ENCODE results near the gene CSNK2B. TPM values are rescaled to one million over a fixed set of nuclear protein-coding genes. Genes with fewer than 3 reads are reported as not detected.
A peak's percentile ranks its signal among the peaks of the same experiment; 100 is the strongest.

Gene CSNK2B
- total RNA-seq, 2 donors from 2014 or later = 208 to 209 TPM

DNA sequence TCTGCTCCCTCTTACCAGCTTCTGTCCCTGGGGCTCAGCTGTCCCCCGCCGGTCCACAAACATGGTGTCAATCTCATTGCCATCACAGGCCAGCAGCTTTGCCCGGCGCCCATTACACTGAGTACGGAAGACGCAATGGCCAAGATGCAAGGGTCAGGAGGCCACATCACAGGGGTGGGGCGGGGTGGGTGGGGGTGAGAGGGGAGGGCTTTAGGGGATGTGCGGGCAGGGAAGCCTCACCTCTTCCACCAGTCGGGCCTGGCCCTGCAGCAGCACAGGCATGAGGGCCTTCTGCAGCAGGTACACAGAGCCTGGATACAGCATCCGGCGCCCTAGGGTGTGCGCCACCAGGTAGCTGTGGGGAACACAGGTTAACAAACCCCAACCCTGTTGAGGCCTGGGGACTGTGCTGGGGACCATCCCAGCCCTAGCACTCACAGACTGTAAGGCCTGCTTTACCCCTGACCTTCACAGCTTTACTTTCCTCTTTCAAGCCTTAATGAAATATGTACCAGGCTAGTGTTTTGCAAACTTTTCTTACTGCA, 25.8 kb downstream of the CSNK2B start:
- ATAC-seq (replicated peaks in 1 of 2) (no peak), DNase-seq (no peak)
- H3K9me3 Mint-ChIP-seq = no peaks in the 10 kb centered on the region
- H3K27ac Mint-ChIP-seq = no peak overlapping the region
- no peak overlapping the region for H3K4me3 Mint-ChIP-seq
- H3K36me3 Mint-ChIP-seq (ENCODE audit: insufficient read depth in 2 of 2) = peaks cover 2 to 5% of the 10 kb centered on the region in 2 donors
- H3K4me1 Mint-ChIP-seq (ENCODE audit: low read depth) = peaks cover 10% of the 10 kb centered on the region
- no peaks in the 10 kb centered on the region for H3K27me3 Mint-ChIP-seq (ENCODE audit: low read depth)

DNA sequence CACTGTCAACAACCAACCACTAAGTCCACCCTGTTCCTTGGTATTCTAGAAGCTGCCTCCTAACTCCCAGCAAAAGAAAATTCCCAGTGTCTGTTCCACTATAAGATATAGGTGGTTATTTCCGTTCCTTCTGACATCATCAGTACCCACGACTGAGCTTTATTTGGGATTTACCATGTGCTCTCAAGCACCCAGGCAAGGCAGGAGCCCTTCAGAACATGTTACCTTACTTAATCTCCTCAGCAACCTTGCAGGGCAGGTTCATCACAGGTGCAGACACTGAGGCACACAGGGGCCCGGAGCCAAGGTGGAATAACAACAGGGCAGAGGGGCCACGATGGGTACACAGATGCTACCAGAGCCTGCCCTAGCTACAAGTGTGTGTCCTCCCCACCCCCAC, 26.5 kb downstream of the CSNK2B start:
- ATAC-seq (replicated peaks in 1 of 2) (no peak), DNase-seq (no peak)
- Mint-ChIP-seq H3K36me3 (ENCODE audit: insufficient read depth in 2 of 2) (peaks cover 2 to 5% of the 10 kb centered on the region in 2 donors), H3K27ac (no peak overlapping the region), H3K27me3 (ENCODE audit: low read depth) (no peaks in the 10 kb centered on the region), H3K4me3 (no peak overlapping the region), H3K4me1 (ENCODE audit: low read depth) (peaks cover 12% of the 10 kb centered on the region), H3K9me3 (no peaks in the 10 kb centered on the region)

DNA sequence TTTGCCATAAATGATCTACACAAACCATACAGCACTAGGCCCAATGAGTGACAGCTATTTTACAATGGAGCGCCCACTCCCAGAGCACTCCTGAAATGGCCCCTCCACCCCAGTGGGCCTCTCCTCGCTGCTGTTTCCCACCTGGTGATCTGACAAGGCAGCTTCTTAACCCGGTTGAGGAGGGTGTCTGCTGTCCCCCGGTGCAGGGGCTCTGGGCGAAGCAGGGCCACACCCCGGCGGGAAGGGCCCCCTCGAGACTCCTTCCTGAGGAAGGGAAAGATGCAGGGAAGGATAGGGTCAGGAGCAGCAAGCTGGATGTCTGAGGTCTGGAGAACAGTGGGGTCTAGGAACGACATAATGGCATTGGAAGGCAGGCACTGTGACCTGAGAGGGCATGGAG, 27.0 kb downstream of the CSNK2B start:
- H3K27ac Mint-ChIP-seq = no peak overlapping the region
- peaks cover 5% of the 10 kb centered on the region in 2 donors for H3K36me3 Mint-ChIP-seq (ENCODE audit: insufficient read depth in 2 of 2)
- DNase-seq (no peak), ATAC-seq (replicated peaks in 1 of 2) (no peak)
- H3K4me3 Mint-ChIP-seq = no peak overlapping the region
- H3K9me3 Mint-ChIP-seq = no peaks in the 10 kb centered on the region
- H3K4me1 Mint-ChIP-seq (ENCODE audit: low read depth) = peaks cover 17% of the 10 kb centered on the region
- no peaks in the 10 kb centered on the region for H3K27me3 Mint-ChIP-seq (ENCODE audit: low read depth)

DNA sequence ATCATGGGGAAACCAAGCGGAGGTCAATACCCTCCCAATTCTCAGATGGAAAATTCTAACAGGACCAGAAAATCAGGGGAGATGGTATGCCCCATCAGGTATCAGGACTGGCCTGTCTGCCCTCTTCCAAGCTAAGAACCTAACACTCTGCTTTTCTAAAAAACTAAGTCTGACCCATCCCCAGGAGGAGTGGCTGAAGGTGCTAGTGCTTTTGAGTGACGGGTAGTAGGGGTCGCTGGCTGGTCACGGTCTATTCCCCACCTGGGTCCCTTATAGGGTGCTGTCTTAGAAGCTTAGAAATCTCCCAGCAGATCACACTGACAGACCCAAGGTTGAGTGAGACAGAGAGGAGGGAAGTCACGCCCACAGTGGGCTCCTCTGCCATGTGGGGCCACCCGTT, 27.7 kb downstream of the CSNK2B start:
- ATAC-seq (replicated peaks in 1 of 2) (no peak), DNase-seq (no peak)
- Mint-ChIP-seq H3K4me1 (ENCODE audit: low read depth) (peaks cover 20% of the 10 kb centered on the region), H3K4me3 (no peak overlapping the region), H3K9me3 (no peaks in the 10 kb centered on the region), H3K36me3 (ENCODE audit: insufficient read depth in 2 of 2) (peaks cover 5% of the 10 kb centered on the region in 2 donors), H3K27me3 (ENCODE audit: low read depth) (no peaks in the 10 kb centered on the region), H3K27ac (no peak overlapping the region)

DNA sequence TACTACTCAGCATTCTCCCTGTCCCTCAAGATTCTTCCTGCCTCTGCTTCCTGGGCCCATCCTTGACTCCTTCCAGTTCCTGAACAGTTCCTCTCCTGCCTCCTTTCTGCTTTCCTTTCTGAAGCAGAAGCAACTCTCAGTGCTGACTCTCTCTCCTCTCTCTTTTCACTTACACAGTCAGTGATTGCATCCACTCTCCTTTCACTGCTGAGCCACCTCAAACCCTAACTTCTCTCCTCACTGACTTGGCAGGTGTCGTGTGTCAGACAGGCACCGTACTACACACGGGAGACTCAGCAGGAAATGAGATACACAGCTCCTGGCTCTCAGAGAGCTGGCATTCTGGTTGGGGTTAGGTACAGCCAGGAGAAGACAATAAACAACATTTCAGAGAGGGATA, 31.7 kb downstream of the CSNK2B start:
- Mint-ChIP-seq H3K4me1 (ENCODE audit: low read depth) (peaks cover 30% of the 10 kb centered on the region), H3K36me3 (ENCODE audit: insufficient read depth in 2 of 2) (peaks cover 7 to 9% of the 10 kb centered on the region in 2 donors), H3K9me3 (no peaks in the 10 kb centered on the region), H3K4me3 (peak overlapping the region; percentile 2 to 50), H3K27ac (peak overlapping the region; percentile 79), H3K27me3 (ENCODE audit: low read depth) (no peaks in the 10 kb centered on the region)
- peak; percentile 43 to 76 for ATAC-seq (replicated peaks in 1 of 2)
- DNase-seq = peak in 1 of 2 donors; percentile 23

DNA sequence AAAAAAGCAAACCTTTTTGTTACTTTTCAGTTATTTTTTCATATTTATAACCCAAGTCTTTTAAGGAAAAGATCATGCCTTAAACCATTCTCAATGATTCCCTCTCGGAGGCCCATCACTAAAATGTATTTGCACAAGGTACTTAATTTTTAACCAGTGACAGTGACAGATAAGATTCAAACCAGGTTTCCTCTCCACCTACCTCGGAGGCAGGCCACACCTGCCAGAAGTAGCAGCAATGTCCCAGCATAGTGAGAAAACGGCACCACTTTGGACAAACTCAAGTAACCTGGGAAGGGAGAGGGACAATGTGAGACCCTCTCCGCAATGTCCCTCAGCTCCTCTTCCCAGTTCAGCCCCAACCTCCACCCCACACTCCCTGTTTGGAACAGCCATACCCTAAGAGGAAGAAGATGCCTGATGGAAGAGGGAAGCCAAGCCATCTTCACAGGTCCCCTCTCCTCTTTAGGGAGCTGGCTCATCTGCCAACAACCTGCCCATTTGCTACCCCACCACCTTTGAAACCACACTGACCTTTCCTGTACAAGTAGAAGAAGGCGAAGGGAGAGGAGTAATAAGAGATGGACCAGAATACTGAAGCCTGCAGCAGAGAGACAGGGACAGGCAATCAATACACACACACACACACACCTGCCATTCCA, 35.0 kb downstream of the CSNK2B start:
- Mint-ChIP-seq H3K9me3 (no peaks in the 10 kb centered on the region), H3K27me3 (ENCODE audit: low read depth) (no peaks in the 10 kb centered on the region), H3K4me1 (ENCODE audit: low read depth) (peaks cover 40% of the 10 kb centered on the region), H3K36me3 (ENCODE audit: insufficient read depth in 2 of 2) (peaks cover 9 to 11% of the 10 kb centered on the region in 2 donors), H3K4me3 (peak overlapping the region; percentile 87 to 90), H3K27ac (no peak overlapping the region)
- ATAC-seq (replicated peaks in 1 of 2) = no peak
- DNase-seq = no peak

DNA sequence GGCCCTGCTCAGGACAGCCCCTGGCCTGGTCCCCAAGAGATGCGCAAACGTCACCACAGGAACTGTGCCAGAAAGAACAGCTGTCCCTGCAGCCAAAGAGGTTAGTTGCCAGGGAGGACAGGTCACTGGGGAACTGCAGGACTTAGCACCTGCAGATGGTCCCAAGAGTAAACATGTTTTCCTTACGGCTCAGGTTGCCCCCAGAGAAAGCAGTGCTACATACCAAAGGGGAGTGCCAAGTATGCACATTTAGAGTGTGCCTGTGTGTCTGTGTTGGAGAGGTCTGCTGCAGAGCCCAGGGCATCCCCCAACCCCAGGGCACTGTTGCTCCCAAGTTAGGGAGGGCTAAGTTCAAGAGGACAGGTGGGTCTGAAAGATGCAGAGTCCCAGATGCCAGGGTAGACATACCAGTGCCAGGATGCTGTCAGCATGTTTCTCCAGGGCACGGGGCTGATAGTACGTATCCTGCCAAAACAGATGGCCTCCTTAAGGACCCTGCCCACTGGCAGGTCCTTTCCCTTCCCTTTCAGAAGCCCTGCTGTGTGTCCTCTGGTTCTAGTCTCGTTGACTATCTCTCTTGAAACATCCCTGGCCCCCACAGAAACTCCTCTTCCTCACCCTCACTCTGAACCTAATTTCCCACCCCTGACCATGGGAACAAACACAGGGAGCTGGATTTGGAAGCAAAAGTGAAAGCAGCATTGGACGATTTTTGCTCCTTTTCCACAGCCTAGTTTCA, 36.0 kb downstream of the CSNK2B start:
- Mint-ChIP-seq H3K27me3 (ENCODE audit: low read depth) (no peaks in the 10 kb centered on the region), H3K27ac (peak overlapping the region; percentile 95), H3K36me3 (ENCODE audit: insufficient read depth in 2 of 2) (peaks cover 6 to 9% of the 10 kb centered on the region in 2 donors), H3K4me1 (ENCODE audit: low read depth) (peaks cover 40% of the 10 kb centered on the region), H3K9me3 (no peaks in the 10 kb centered on the region), H3K4me3 (peak overlapping the region; percentile 87 to 90)
- DNase-seq (no peak), ATAC-seq (replicated peaks in 1 of 2) (no peak)

DNA sequence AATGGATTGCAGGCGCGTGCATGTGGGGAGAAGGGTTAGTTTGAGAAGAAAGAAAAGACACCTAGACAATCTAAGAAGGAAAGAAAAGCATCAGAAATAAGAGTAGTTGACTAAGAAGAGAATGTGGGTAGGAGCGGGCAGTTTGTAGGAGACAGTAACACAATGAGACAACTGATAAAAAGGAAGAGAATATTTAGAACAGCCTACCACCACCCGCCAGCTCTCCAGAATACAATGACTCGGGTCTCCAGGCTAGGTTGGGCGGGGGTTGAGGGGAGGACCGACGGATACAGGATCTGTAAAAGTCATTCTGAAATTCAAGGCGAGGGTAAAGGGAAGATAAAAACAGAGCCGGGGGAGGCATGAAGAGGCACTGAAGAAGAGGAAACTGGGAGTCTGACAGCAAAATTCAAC, 36.5 kb downstream of the CSNK2B start:
- peaks cover 37% of the 10 kb centered on the region for H3K4me1 Mint-ChIP-seq (ENCODE audit: low read depth)
- DNase-seq = peak; percentile 36 to 45
- peak overlapping the region; percentile 87 to 90 for H3K4me3 Mint-ChIP-seq
- H3K27me3 Mint-ChIP-seq (ENCODE audit: low read depth) = no peaks in the 10 kb centered on the region
- no peaks in the 10 kb centered on the region for H3K9me3 Mint-ChIP-seq
- ATAC-seq (replicated peaks in 1 of 2) = peak; percentile 13 to 24
- H3K27ac Mint-ChIP-seq = peak overlapping the region; percentile 95
- peaks cover 6 to 9% of the 10 kb centered on the region in 2 donors for H3K36me3 Mint-ChIP-seq (ENCODE audit: insufficient read depth in 2 of 2)

DNA sequence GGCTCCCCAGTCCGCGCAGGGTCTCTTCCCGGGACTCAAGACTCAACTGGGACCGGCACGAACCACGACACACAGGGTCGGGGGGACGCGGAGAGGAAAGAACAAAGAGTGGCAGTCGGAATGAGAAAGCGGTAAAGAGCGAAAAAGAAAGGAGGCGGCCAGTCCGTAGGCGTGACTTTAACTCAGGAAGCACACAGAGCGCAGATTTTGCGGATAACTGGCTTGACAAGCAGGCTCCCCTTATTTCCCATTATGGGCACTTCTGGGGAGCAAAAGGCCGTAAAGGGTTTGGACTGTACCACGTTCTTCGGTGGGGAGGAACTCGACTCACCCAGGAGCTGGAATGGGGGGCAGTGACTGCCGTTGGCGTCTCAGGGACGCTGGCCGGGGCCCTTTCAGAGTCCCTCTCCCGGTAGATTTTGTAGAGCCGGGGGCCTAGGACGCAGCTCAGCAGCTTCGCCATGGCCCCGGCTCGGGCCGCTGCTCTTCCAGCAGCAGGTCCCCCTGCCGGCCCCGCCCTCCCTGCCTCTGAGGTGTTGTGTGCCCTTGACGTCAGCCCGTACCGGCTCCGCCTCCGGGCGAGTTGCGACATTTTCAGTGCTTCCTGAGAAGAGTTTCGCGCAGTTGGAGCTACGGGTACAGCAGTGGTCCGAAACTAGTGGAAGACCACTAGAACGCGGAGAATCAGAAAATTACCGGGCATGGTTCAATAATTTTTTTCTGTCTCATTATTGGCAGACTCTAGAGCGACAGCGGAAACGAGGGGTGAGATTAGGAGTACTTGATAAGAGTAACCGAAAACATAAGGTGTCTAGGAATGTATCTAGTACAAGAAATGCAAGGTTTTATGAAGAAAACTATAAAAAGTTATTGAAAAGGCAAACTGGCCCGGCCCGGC, 37.2 kb downstream of the CSNK2B start, which contains the start of gene ABHD16A:
ABHD16A (minus strand) TSS at position 506 of the 898 bp plus-strand sequence; CDS start at position 463, 43 bp downstream.
- Mint-ChIP-seq H3K9me3 (no peaks in the 10 kb centered on the region), H3K4me3 (peak within 1 kb of the TSS; percentile 87 to 90), H3K36me3 (ENCODE audit: insufficient read depth in 2 of 2) (peaks cover 6% of the 10 kb centered on the region in 2 donors), H3K4me1 (ENCODE audit: low read depth) (peaks cover 30% of the 10 kb centered on the region), H3K27me3 (ENCODE audit: low read depth) (no peaks in the 10 kb centered on the region), H3K27ac (peak within 1 kb of the TSS; percentile 95)
- ATAC-seq (replicated peaks in 1 of 2) (peak; percentile 97), DNase-seq (peak; percentile 97 to 98)

DNA sequence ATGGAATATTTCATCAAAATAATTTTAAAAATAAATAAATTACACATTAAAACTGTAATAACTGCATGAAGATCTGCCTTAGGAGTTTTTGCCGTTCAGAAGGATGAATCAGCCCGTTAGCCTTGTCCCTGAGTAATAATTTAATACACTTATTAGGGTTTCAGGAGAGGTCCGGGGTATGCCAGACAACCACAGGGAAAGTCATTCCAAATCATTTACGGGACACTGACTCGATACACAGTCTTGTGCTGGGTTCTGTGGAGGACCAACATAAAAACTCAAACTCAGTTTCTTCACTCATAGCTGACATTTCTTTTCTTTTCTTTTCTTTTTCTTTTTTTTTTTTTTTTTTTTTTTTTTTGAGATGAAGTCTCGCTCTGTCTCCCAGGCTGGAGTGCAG, 40.1 kb downstream of the CSNK2B start:
- no peak for DNase-seq
- ATAC-seq (replicated peaks in 1 of 2) = no peak
- no peak overlapping the region for H3K4me3 Mint-ChIP-seq
- H3K4me1 Mint-ChIP-seq (ENCODE audit: low read depth) = peaks cover 29% of the 10 kb centered on the region
- no peak overlapping the region for H3K27ac Mint-ChIP-seq
- H3K27me3 Mint-ChIP-seq (ENCODE audit: low read depth) = no peaks in the 10 kb centered on the region
- H3K9me3 Mint-ChIP-seq = no peaks in the 10 kb centered on the region
- peaks cover 6% of the 10 kb centered on the region in 2 donors for H3K36me3 Mint-ChIP-seq (ENCODE audit: insufficient read depth in 2 of 2)

DNA sequence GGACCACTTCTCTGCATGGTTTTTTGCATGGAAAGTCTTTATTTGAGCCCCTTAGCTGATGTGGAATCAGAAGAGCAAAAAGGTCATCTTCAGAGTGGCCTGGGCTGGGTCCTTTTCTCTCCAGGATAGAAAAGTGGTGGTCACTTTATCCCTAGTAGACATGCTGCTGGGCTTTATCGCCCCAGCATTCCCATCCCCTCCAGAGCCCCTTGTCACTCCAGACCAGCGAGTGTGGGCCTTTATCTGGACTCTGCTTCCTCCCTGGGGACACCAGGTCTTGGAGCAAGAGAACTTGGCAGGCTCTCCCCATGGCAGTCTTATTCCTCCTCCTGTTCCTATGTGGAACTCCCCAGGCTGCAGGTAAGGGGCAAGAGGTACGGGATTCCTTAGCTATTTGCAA, 40.7 kb downstream of the CSNK2B start, which contains the start of gene LY6G6F:
LY6G6F (plus strand) TSS at position 268 of the 400 bp plus-strand sequence; CDS start at position 309, 41 bp downstream.
- no peak for DNase-seq
- ATAC-seq (replicated peaks in 1 of 2) = no peak

DNA sequence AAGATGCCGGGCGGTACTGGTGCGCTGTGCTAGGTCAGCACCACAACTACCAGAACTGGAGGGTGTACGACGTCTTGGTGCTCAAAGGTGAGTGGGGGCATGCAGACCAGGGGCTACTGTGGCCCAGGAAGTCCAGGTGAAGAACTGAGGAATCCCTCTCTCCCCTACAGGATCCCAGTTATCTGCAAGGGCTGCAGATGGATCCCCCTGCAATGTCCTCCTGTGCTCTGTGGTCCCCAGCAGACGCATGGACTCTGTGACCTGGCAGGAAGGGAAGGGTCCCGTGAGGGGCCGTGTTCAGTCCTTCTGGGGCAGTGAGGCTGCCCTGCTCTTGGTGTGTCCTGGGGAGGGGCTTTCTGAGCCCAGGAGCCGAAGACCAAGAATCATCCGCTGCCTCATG, 41.8 kb downstream of the CSNK2B start:
- no peak overlapping the region for H3K27ac Mint-ChIP-seq
- H3K27me3 Mint-ChIP-seq (ENCODE audit: low read depth) = no peaks in the 10 kb centered on the region
- no peak overlapping the region for H3K4me3 Mint-ChIP-seq
- ATAC-seq (replicated peaks in 1 of 2) (no peak), DNase-seq (no peak)
- H3K9me3 Mint-ChIP-seq = no peaks in the 10 kb centered on the region
- H3K4me1 Mint-ChIP-seq (ENCODE audit: low read depth) = peaks cover 18% of the 10 kb centered on the region
- peaks cover under 1% of the 10 kb centered on the region in 2 donors for H3K36me3 Mint-ChIP-seq (ENCODE audit: insufficient read depth in 2 of 2)

More for the DNA sequence above, 40.7 kb downstream of the CSNK2B start, which contains the start of gene LY6G6F:
- no peak within 1 kb of the TSS for H3K27ac Mint-ChIP-seq
- H3K36me3 Mint-ChIP-seq (ENCODE audit: insufficient read depth in 2 of 2) = peaks cover 6% of the 10 kb centered on the region in 2 donors
- no peaks in the 10 kb centered on the region for H3K27me3 Mint-ChIP-seq (ENCODE audit: low read depth)
- no peak within 1 kb of the TSS for H3K4me3 Mint-ChIP-seq
- peaks cover 27% of the 10 kb centered on the region for H3K4me1 Mint-ChIP-seq (ENCODE audit: low read depth)
- no peaks in the 10 kb centered on the region for H3K9me3 Mint-ChIP-seq

Measured in activated T-cell treated with anti-CD3 and anti-CD28 coated beads, Interleukin-2, amount 50 U/mL, for 72 hours (primary cell).